H1 (cell line): Measurements from ENCODE around the gene CCNB3. TPM values are rescaled to one million over a fixed set of nuclear protein-coding genes. Genes with fewer than 3 reads are reported as not detected.

Source experiments
- CTCF ChIA-PET: fragments of 300-600 bp; sonication (Branson Sonifier 250); formaldehyde crosslinking; loops from one replicate; lab custom pipeline; 2021; ENCODE audit not compliant: partially characterized antibody; lab: Charles Lee
- POLR2A ChIA-PET: fragments of 300-600 bp; sonication (Branson Sonifier 250); formaldehyde crosslinking; loops from one replicate; lab custom pipeline; 2021; ENCODE audit warnings: inconsistent platforms; ENCODE audit not compliant: partially characterized antibody; lab: Charles Lee
- DNase-seq, 2 experiments: peaks; one replicate each; pipeline versions ENCODE4 v3.0.0 to v3.0.0-alpha.2; 2010 to 2022; ENCODE audit warnings: low spot score in 2 of 2, low read depth in 1 of 2, mixed read lengths in 1 of 2
- FAIRE-seq: peaks from 2 replicates; lab custom pipeline; 2011; peaks lifted over from hg19 to GRCh38; lab: Jason Lieb, UNC
- H2AFZ ChIP-seq: 2 replicates; pipeline ENCODE4 v1.8.1; 2012; ENCODE audit warnings: low read length, inconsistent platforms
- H2AK5ac ChIP-seq: 2 replicates; pipeline ENCODE4 v1.6.1; 2013; ENCODE audit warnings: low read depth, low read length
- H2BK120ac ChIP-seq: replicated peaks from 2 replicates; pipeline ENCODE3; 2013; ENCODE audit warnings: low read depth, low read length, inconsistent platforms
- H2BK12ac ChIP-seq: 2 replicates; pipeline ENCODE4 v1.6.1; 2013; ENCODE audit warnings: low read depth, low read length
- H2BK15ac ChIP-seq: 2 replicates; pipeline ENCODE4 v1.6.1; 2013; ENCODE audit warnings: low read length
- H2BK20ac ChIP-seq: 2 replicates; pipeline ENCODE4 v1.6.1; 2013; ENCODE audit warnings: low read length
- H2BK5ac ChIP-seq: 2 replicates; pipeline ENCODE4 v1.6.1; 2013; ENCODE audit warnings: low read depth, low read length
- H3K14ac ChIP-seq: 2 replicates; pipeline ENCODE4 v1.6.1; 2013; ENCODE audit warnings: inconsistent platforms; ENCODE audit not compliant: insufficient read length
- H3K18ac ChIP-seq: 2 replicates; pipeline ENCODE4 v1.6.1; 2013; ENCODE audit warnings: low read length; ENCODE audit errors: extremely low read depth
- H3K23ac ChIP-seq: 2 replicates; pipeline ENCODE4 v1.6.1; 2013; ENCODE audit warnings: inconsistent platforms; ENCODE audit not compliant: insufficient read length
- H3K23me2 ChIP-seq: 2 replicates; pipeline ENCODE4 v1.6.1; 2013; ENCODE audit warnings: low read depth, low read length
- H3K27ac ChIP-seq: 2 replicates; pipeline ENCODE4 v1.6.1; 2011; ENCODE audit warnings: low read depth, low read length, inconsistent platforms
- H3K27me3 ChIP-seq, 4 experiments: replicated peaks in 1 of 4; 1 replicate in 1 of 4; 2 replicates in 3 of 4; pipeline versions ENCODE4 v1.6.1 to v1.8.1; 2011 to 2013; ENCODE audit warnings: low read length in 3 of 4, mild to moderate bottlenecking in 3 of 4, inconsistent platforms in 2 of 4, mixed read lengths in 2 of 4, moderate library complexity in 1 of 4; ENCODE audit not compliant: control insufficient read depth in 3 of 4, insufficient read depth in 3 of 4; ENCODE audit errors: extremely low read depth in 1 of 4
- H3K36me3 ChIP-seq, 4 experiments: 2 replicates each; pipeline versions ENCODE4 v1.6.1 to v1.8.1; 2011 to 2013; ENCODE audit warnings: mild to moderate bottlenecking in 4 of 4, low read length in 3 of 4, moderate library complexity in 2 of 4, control low read depth in 1 of 4, inconsistent platforms in 1 of 4; ENCODE audit not compliant: insufficient read depth in 4 of 4, control insufficient read depth in 2 of 4
- H3K4ac ChIP-seq: replicated peaks from 2 replicates; pipeline ENCODE3; 2013; ENCODE audit warnings: low read length, low read depth, mixed read lengths, inconsistent platforms; ENCODE audit not compliant: insufficient read length
- H3K4me1 ChIP-seq, 4 experiments: replicated peaks in 1 of 4; 1 replicate in 1 of 4; 2 replicates in 3 of 4; pipeline versions ENCODE4 v1.6.1 to v1.8.1; 2011 to 2013; ENCODE audit warnings: low read length in 3 of 4, inconsistent platforms in 2 of 4, mixed read lengths in 1 of 4; ENCODE audit not compliant: insufficient read depth in 4 of 4, control insufficient read depth in 3 of 4
- H3K4me2 ChIP-seq, 2 experiments: 2 replicates each; pipeline versions ENCODE4 v1.6.1 to v1.8.1; 2011 to 2013; ENCODE audit warnings: low read depth in 2 of 2, low read length in 2 of 2, control low read depth in 1 of 2, inconsistent platforms in 1 of 2, mild to moderate bottlenecking in 1 of 2; ENCODE audit not compliant: insufficient read depth in 1 of 2
- H3K4me3 ChIP-seq, 4 experiments: fragments of 200-600, 300-600 bp in 1 of 4; sonication (generic), shearing (Covaris generic), sonication (Bioruptor Twin) in 1 of 4; 2 replicates each; pipeline versions ENCODE4 v1.5.1 to v1.8.1; 2011 to 2016; ENCODE audit warnings: low read length in 4 of 4, low read depth in 3 of 4, control low read depth in 2 of 4, inconsistent platforms in 2 of 4, mild to moderate bottlenecking in 2 of 4, mixed read lengths in 1 of 4, moderate library complexity in 1 of 4; ENCODE audit not compliant: insufficient read depth in 2 of 4; ENCODE audit errors: extremely low read depth in 1 of 4
- H3K56ac ChIP-seq: replicated peaks from 2 replicates; pipeline ENCODE3; 2013; ENCODE audit warnings: low read depth, mild to moderate bottlenecking, mixed read lengths, low read length, inconsistent platforms; ENCODE audit not compliant: insufficient read length
- H3K79me1 ChIP-seq: 2 replicates; pipeline ENCODE4 v1.6.1; 2013; ENCODE audit warnings: low read depth, low read length, control low read depth
- H3K79me2 ChIP-seq, 2 experiments: 2 replicates each; pipeline versions ENCODE4 v1.6.1 to v1.8.1; 2012 to 2013; ENCODE audit warnings: low read length in 2 of 2, mild to moderate bottlenecking in 2 of 2, inconsistent platforms in 1 of 2; ENCODE audit not compliant: insufficient read depth in 2 of 2, control insufficient read depth in 1 of 2
- H3K9ac ChIP-seq, 4 experiments: replicated peaks in 1 of 4; 1 replicate in 1 of 4; 2 replicates in 3 of 4; pipeline versions ENCODE4 v1.6.1 to v1.8.1; 2011 to 2013; ENCODE audit warnings: low read depth in 3 of 4, low read length in 3 of 4, control low read depth in 2 of 4, mild to moderate bottlenecking in 2 of 4, moderate library complexity in 2 of 4, inconsistent platforms in 1 of 4; ENCODE audit errors: extremely low read depth in 1 of 4
- H3K9me3 ChIP-seq, 2 experiments: 2 replicates each; pipeline versions ENCODE4 v1.6.1 to v1.8.1; 2012 to 2013; ENCODE audit warnings: mild to moderate bottlenecking in 2 of 2, moderate library complexity in 2 of 2, control low read depth in 1 of 2, inconsistent platforms in 1 of 2, low read depth in 1 of 2, low read length in 1 of 2, mixed read lengths in 1 of 2; ENCODE audit not compliant: insufficient read depth in 2 of 2
- H4K20me1 ChIP-seq, 2 experiments: replicated peaks in 1 of 2; 2 replicates each; pipeline versions ENCODE3 to v1.8.1; 2011 to 2013; ENCODE audit warnings: inconsistent platforms in 2 of 2, low read length in 2 of 2, mild to moderate bottlenecking in 1 of 2; ENCODE audit not compliant: insufficient read depth in 2 of 2, control insufficient read depth in 1 of 2
- H4K5ac ChIP-seq: 2 replicates; pipeline ENCODE4 v1.6.1; 2013; ENCODE audit warnings: low read length, low read depth, mixed read lengths, inconsistent platforms; ENCODE audit not compliant: insufficient read length
- H4K8ac ChIP-seq: 2 replicates; pipeline ENCODE4 v1.8.0; 2013; ENCODE audit warnings: mild to moderate bottlenecking, moderate library complexity, low read length, inconsistent platforms; ENCODE audit not compliant: insufficient read depth; ENCODE audit errors: extremely low read depth
- H4K91ac ChIP-seq: replicated peaks from 2 replicates; pipeline ENCODE3; 2013; ENCODE audit warnings: low read length, mixed read lengths, inconsistent platforms; ENCODE audit not compliant: insufficient read length
- YY1 ChIP-seq: IDR thresholded peaks from 2 replicates; pipeline ENCODE4 v1.6.1; 2011; ENCODE audit warnings: low read depth, mild to moderate bottlenecking, low read length
- WGBS, 2 experiments: shearing (Covaris generic) in 1 of 2; methylation state at CpG; one replicate each; pipeline versions ENCODE4 v1.1.6 to v1.1.7; 2013 to 2015; ENCODE audit warnings: low lambda C conversion rate in 2 of 2, mixed read lengths in 2 of 2, inconsistent platforms in 1 of 2, low coverage in 1 of 2, missing lambda C conversion rate in 1 of 2; ENCODE audit not compliant: insufficient replicate concordance in 2 of 2, insufficient coverage in 1 of 2, insufficient read length in 1 of 2; ENCODE audit errors: extremely low coverage in 1 of 2, missing lambda C conversion rate in 1 of 2; 5-methylcytosine and 5-hydroxymethylcytosine counted together
- polyA plus RNA-seq, 7 experiments: library from polyadenylated mRNA; depleted of rRNA in 3 of 7; stranded (reverse) in 5 of 7; unstranded in 2 of 7; fragments of >200 nt in 5 of 7; fragments of 200-250 nt in 2 of 7; gene quantifications; 1 replicate in 5 of 7; 2 replicates in 1 of 7; 4 replicates in 1 of 7; pipeline versions ENCODE4 v1.2.1 to v1.2.3, GENCODE V29; 2011 to 2013; ENCODE audit warnings: missing spikeins in 2 of 7, mixed read lengths in 2 of 7
- total RNA-seq: library from RNA; stranded (reverse); fragmentation: NEBNext Ultra II Directional; extraction: Animal tissue kit (Norgen Biotek cat#: 25700); gene quantifications from 2 replicates; pipeline ENCODE4 v1.2.1, GENCODE V29; 2021

Gene CCNB3
- total and polyA plus RNA-seq, 2 of the 8 experiments (the other 6 are each of a cell fraction or from before 2014, with no cell fraction given) = 0.09 to 0.30 TPM

DNA sequence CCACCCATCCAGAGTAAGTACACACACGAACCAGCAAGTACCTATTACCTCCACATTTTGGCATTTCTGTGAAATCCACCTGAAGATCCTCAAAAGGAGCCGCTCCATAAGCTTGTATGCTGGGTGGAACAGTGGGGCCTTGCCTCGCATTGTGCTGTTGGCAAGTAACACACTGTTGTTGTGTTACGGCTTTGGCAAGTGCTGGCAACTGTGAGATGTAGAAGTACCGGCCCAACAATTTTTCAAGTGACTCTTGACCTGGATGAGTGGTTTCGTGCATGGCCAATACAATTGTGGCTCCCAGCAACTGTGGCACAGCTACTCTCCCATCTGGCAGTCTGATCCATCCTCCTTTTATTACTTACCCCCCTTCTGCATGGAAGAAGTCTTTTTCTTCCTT is 128.7 kb downstream of the CCNB3 start:
- no peak overlapping the region for H2BK12ac ChIP-seq
- TF ChIP-seq YY1 = no peak
- H3K79me2 ChIP-seq = no peaks in the 10 kb centered on the region
- H2BK5ac ChIP-seq = no peak overlapping the region
- H3K27me3 ChIP-seq = no peaks in the 10 kb centered on the region
- H3K36me3 ChIP-seq = no peaks in the 10 kb centered on the region
- H3K4me3 ChIP-seq = no peak overlapping the region
- no peak for FAIRE-seq
- no peak for DNase-seq
- ChIA-PET CTCF (interaction anchor here (0.9 to 2.6 kb wide), 2 partner anchors 11 to 570 kb away, joined by 3 to 7 read pairs; no protein-coding TSS in a partner anchor), POLR2A (no interaction called here)
- no peak overlapping the region for H3K4me2 ChIP-seq
- no peaks in the 10 kb centered on the region for H4K20me1 ChIP-seq
- H3K14ac ChIP-seq = no peak overlapping the region
- H2BK20ac ChIP-seq = no peak overlapping the region
- H3K18ac ChIP-seq = no peak overlapping the region
- no peak overlapping the region for H2AFZ ChIP-seq
- no peaks in the 10 kb centered on the region; a peak in 1 of 4 replicates for H3K9me3 ChIP-seq
- H2AK5ac ChIP-seq = no peak overlapping the region
- H3K27ac ChIP-seq = no peak overlapping the region
- H2BK15ac ChIP-seq = no peak overlapping the region
- no peaks in the 10 kb centered on the region for H3K23me2 ChIP-seq
- H4K5ac ChIP-seq = no peak overlapping the region
- H3K9ac ChIP-seq = no peak overlapping the region
- H4K8ac ChIP-seq = no peak overlapping the region
- H2BK120ac ChIP-seq = no peak overlapping the region
- peaks cover 0 to 3% (median 0%) of the 10 kb centered on the region in 4 experiments; a peak in 1 of 7 replicates for H3K4me1 ChIP-seq
- 96% methylated on average over 5 of the region's 6 CpGs; no CpG with 5 or more reads in 1 of the 2 experiments for WGBS, 2 experiments
- H3K56ac ChIP-seq = no peak overlapping the region
- no peak overlapping the region for H3K4ac ChIP-seq
- H3K23ac ChIP-seq = no peak overlapping the region
- H4K91ac ChIP-seq = no peak overlapping the region
- H3K79me1 ChIP-seq = no peaks in the 10 kb centered on the region
